HCT116 (cell line): ENCODE results near the gene CHURC1. TPM values are rescaled to one million over a fixed set of nuclear protein-coding genes. Genes with fewer than 3 reads are reported as not detected.

Source experiments
- ATAC-seq: fragments of 200-7000 bp; cut with Tn5 transposase; 2 replicates; pipeline ENCODE4 v1.9.1; 2020; ENCODE audit warnings: mild to moderate bottlenecking, moderate library complexity
- BruUV-seq: library from RNA; stranded (reverse); fragments of 400-500 nt; replicated peaks from 2 replicates; lab custom pipeline; 2021; lab: Mats Ljungman, UMichigan
- CTCF ChIA-PET: fragments of 300-600 bp; sonication (Branson Sonifier 250); formaldehyde crosslinking; loops from one replicate; lab custom pipeline; 2021; ENCODE audit warnings: antibody characterized with exemption; lab: Charles Lee
- POLR2A ChIA-PET: fragments of 300-600, 350-600 bp; sonication (Branson Sonifier 250); formaldehyde crosslinking; loops from one replicate; lab custom pipeline; 2021; ENCODE audit warnings: antibody characterized with exemption; lab: Charles Lee
- RAD21 ChIA-PET, 2 experiments: fragments of 300-600 bp; sonication (Branson Sonifier 250); formaldehyde crosslinking; loops; one replicate each; lab custom pipeline; 2023; ENCODE audit warnings: low total read pairs in 2 of 2; ENCODE audit not compliant: uncharacterized antibody in 2 of 2, unreplicated experiment in 2 of 2, low non-redundant PET in 1 of 2; lab: Charles Lee
- DNase-seq: peaks from one replicate; pipeline ENCODE4 v3.0.0-alpha.2; 2010; ENCODE audit warnings: low read depth, low spot score
- H2AFZ ChIP-seq: fragments of 200-600 bp; shearing (Covaris generic), sonication (generic); 2 replicates; pipeline ENCODE4 v1.6.1; 2017; ENCODE audit warnings: low read depth, mixed run types, mixed read lengths, antibody characterized with exemption, low read length; ENCODE audit not compliant: poor library complexity, severe bottlenecking
- H3K27ac ChIP-seq: 2 replicates; pipeline ENCODE4 v1.5.1; 2012; ENCODE audit warnings: low read depth, low read length
- H3K27me3 ChIP-seq: fragments of 200-600 bp; sonication (generic); 2 replicates; pipeline ENCODE4 v1.6.1; 2016; ENCODE audit warnings: mixed run types, low read length, mixed read lengths; ENCODE audit not compliant: insufficient read depth
- H3K36me3 ChIP-seq, 2 experiments: fragments of 200-500 bp in 1 of 2; fragments of 200-600 bp in 1 of 2; sonication (Bioruptor generic) in 1 of 2; sonication (generic) in 1 of 2; 2 replicates each; pipeline versions ENCODE4 v1.5.1 to v1.6.1; 2014 to 2016; ENCODE audit warnings: low read length in 2 of 2, inconsistent platforms in 1 of 2, mixed read lengths in 1 of 2, mixed run types in 1 of 2; ENCODE audit not compliant: insufficient read depth in 2 of 2, control insufficient read depth in 1 of 2
- H3K4me1 ChIP-seq, 2 experiments: fragments of 200-600 bp in 1 of 2; sonication (generic) in 1 of 2; 2 replicates each; pipeline versions ENCODE4 v1.5.1 to v1.6.1; 2012 to 2017; ENCODE audit warnings: low read length in 2 of 2, inconsistent platforms in 1 of 2, mild to moderate bottlenecking in 1 of 2, mixed read lengths in 1 of 2, mixed run types in 1 of 2, moderate library complexity in 1 of 2; ENCODE audit not compliant: insufficient read depth in 2 of 2, control insufficient read depth in 1 of 2
- H3K4me2 ChIP-seq: fragments of 200-600 bp; sonication (generic); 2 replicates; pipeline ENCODE4 v1.6.1; 2017; ENCODE audit warnings: mixed run types, low read length, mixed read lengths
- H3K4me3 ChIP-seq, 2 experiments: fragments of 200-600 bp in 1 of 2; sonication (generic) in 1 of 2; replicated peaks in 1 of 2; 2 replicates each; pipeline ENCODE4 v1.5.1; 2011 to 2016; ENCODE audit warnings: low read length in 2 of 2, control low read depth in 1 of 2, low read depth in 1 of 2, mild to moderate bottlenecking in 1 of 2, mixed read lengths in 1 of 2, mixed run types in 1 of 2
- H3K79me2 ChIP-seq: fragments of 200-600 bp; sonication (generic); 2 replicates; pipeline ENCODE4 v1.6.1; 2017; ENCODE audit warnings: mild to moderate bottlenecking, mixed run types, low read length, moderate library complexity, mixed read lengths; ENCODE audit not compliant: insufficient read depth
- H3K9ac ChIP-seq: fragments of 200-600 bp; sonication (generic); 2 replicates; pipeline ENCODE4 v1.6.1; 2016; ENCODE audit warnings: low read length, mixed read lengths
- H3K9me2 ChIP-seq: fragments of 200-600 bp; sonication (generic), shearing (Covaris generic); 2 replicates; pipeline ENCODE4 v1.6.1; 2017; ENCODE audit warnings: mixed run types, mild to moderate bottlenecking, moderate library complexity; ENCODE audit not compliant: insufficient read depth
- H3K9me3 ChIP-seq, 2 experiments: fragments of 200-500 bp in 1 of 2; fragments of 200-600 bp in 1 of 2; sonication (Bioruptor generic) in 1 of 2; sonication (generic) in 1 of 2; 2 replicates each; pipeline ENCODE4 v1.6.1; 2014 to 2017; ENCODE audit warnings: low read length in 2 of 2, mixed read lengths in 2 of 2, inconsistent platforms in 1 of 2, low read depth in 1 of 2, mild to moderate bottlenecking in 1 of 2, mixed run types in 1 of 2, moderate library complexity in 1 of 2; ENCODE audit not compliant: control insufficient read depth in 1 of 2, insufficient read depth in 1 of 2
- H4K20me1 ChIP-seq: fragments of 200-600 bp; sonication (generic), shearing (Covaris generic); 2 replicates; pipeline ENCODE4 v1.6.1; 2017; ENCODE audit warnings: mixed run types, mild to moderate bottlenecking, moderate library complexity; ENCODE audit not compliant: insufficient read depth
- ELF1 ChIP-seq: IDR thresholded peaks from 2 replicates; pipeline ENCODE4 v1.6.1; 2012; ENCODE audit warnings: low read depth, borderline replicate concordance
- EZH2phosphoT487 ChIP-seq: fragments of 200-600 bp; IDR thresholded peaks from 2 replicates; pipeline ENCODE4 v1.6.1; 2018; ENCODE audit warnings: antibody characterized with exemption, borderline replicate concordance
- FOSL1 ChIP-seq: IDR thresholded peaks from 2 replicates; pipeline ENCODE4 v1.6.1; 2012; ENCODE audit warnings: low read depth
- POLR2A ChIP-seq: IDR thresholded peaks from 2 replicates; pipeline ENCODE4 v1.7.0; 2011; ENCODE audit warnings: borderline replicate concordance; ENCODE audit not compliant: insufficient read depth, insufficient read length; ENCODE audit errors: extremely low read depth
- REST ChIP-seq: IDR thresholded peaks from 2 replicates; pipeline ENCODE4 v1.6.1; 2012; ENCODE audit warnings: low read depth
- SP1 ChIP-seq: IDR thresholded peaks from 2 replicates; pipeline ENCODE4 v1.6.1; 2012; ENCODE audit warnings: low read depth
- SRF ChIP-seq: IDR thresholded peaks from 2 replicates; pipeline ENCODE4 v1.6.1; 2012; ENCODE audit warnings: low read depth
- ZFX ChIP-seq: fragments of 450-650 bp; IDR thresholded peaks from 2 replicates; pipeline ENCODE4 v1.6.1; 2017
- ZNF274 ChIP-seq: fragments of 200-500 bp; sonication (Bioruptor generic); IDR thresholded peaks from 2 replicates; pipeline ENCODE4 v1.6.1; 2014; ENCODE audit warnings: mild to moderate bottlenecking, low read depth, low read length, inconsistent platforms
- intact Hi-C: fragments of 100-400 bp; cut with micrococcal nuclease; formaldehyde crosslinking; loops from 2 replicates; pipeline ENCODE4 v1.10.0; 2022
- total RNA-seq: library from RNA; stranded (reverse); gene quantifications from one replicate; pipeline ENCODE4 v1.2.1, GENCODE V29; 2021; ENCODE audit not compliant: unreplicated experiment
- TF ChIP-seq, protein P1 (sequence below), 3 experiments: fragments of 200-600 bp in 1 of 3; sonication (generic) in 1 of 3; IDR thresholded peaks in 2 of 3; conservative IDR thresholded peaks in 1 of 3; 2 replicates each; pipeline ENCODE4 v1.5.1; 2012 to 2017; ENCODE audit warnings: low read depth in 2 of 3, low read length in 2 of 3, antibody characterized with exemption in 1 of 3, borderline replicate concordance in 1 of 3, control low read depth in 1 of 3, mild to moderate bottlenecking in 1 of 3, mixed read lengths in 1 of 3, mixed run types in 1 of 3, moderate library complexity in 1 of 3; ENCODE audit not compliant: insufficient read depth in 1 of 3

The CHURC1 gene
- total RNA-seq, 1 experiment from 2014 or later: 47.5 TPM

GRCh38 chr14:64951724-64952123 lies 37.5 kb downstream of the CHURC1 start:
- TF ChIP-seq ZFX (no peak), POLR2A (no peak), SP1 (no peak), ELF1 (no peak), ZNF274 (no peak), EZH2phosphoT487 (no peak)
- BruUV-seq: no TSS peak
- intact Hi-C loops: no loop called here
- RAD21 ChIA-PET: no interaction called here
- Histone ChIP-seq H3K4me2 (no peak overlapping the region), H4K20me1 (no peaks in the 10 kb centered on the region), H3K27ac (no peak overlapping the region), H3K9me3 (no peaks in the 10 kb centered on the region), H3K4me1 (no peaks in the 10 kb centered on the region), H3K79me2 (no peaks in the 10 kb centered on the region), H2AFZ (no peak overlapping the region), H3K9me2 (no peaks in the 10 kb centered on the region), H3K27me3 (no peaks in the 10 kb centered on the region), H3K4me3 (no peak overlapping the region), H3K36me3 (no peaks in the 10 kb centered on the region), H3K9ac (no peak overlapping the region)
- ATAC-seq (no peak), DNase-seq (no peak)
- CTCF ChIA-PET: no interaction called here
- POLR2A ChIA-PET: no interaction called here

DNA sequence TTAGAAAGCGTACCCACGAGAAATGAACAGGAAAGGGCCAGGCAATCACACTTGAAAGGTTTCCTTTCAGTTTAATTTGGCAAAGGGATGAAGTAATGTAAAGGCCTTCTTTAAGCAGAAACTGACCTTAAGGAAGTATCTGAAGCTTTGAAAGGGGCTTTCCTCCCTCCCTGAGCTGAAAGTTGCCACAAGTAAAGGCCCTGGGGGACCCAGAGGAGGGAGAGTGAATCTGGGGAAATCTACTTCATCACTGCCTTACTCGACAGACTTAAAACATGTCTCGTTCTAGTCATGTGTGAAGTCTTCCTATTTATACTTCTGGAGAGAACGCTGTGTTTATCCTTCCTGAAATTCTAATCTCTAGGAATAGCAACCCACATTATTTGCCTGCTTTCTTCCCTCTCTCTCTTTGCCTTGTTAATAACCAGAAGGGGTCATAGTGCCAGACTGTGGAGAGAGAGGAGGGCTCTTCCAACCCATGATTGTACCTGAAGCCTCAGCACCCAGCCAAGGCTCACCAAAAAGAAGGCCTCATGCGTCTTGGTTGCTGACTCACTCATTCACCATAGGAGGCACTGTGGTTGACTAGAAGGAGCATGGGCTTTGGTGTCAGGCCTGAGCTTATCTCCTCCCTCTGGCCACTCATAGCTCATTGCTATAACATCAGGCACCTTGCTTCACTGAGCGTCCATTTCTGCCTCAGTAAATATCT lies 38.5 kb downstream of the CHURC1 start:
- Histone ChIP-seq H4K20me1 (no peaks in the 10 kb centered on the region), H3K4me1 (no peaks in the 10 kb centered on the region), H3K4me3 (no peak overlapping the region), H3K9me2 (no peaks in the 10 kb centered on the region), H3K27me3 (no peaks in the 10 kb centered on the region), H3K27ac (no peak overlapping the region), H3K36me3 (no peaks in the 10 kb centered on the region), H3K9ac (no peak overlapping the region), H3K4me2 (no peak overlapping the region), H3K9me3 (no peaks in the 10 kb centered on the region), H2AFZ (no peak overlapping the region), H3K79me2 (no peaks in the 10 kb centered on the region)
- DNase-seq (no peak), ATAC-seq (peak; percentile 76)
- RAD21 ChIA-PET: no interaction called here
- POLR2A ChIA-PET: no interaction called here
- no TSS peak for BruUV-seq
- TF ChIP-seq, protein P1, sequence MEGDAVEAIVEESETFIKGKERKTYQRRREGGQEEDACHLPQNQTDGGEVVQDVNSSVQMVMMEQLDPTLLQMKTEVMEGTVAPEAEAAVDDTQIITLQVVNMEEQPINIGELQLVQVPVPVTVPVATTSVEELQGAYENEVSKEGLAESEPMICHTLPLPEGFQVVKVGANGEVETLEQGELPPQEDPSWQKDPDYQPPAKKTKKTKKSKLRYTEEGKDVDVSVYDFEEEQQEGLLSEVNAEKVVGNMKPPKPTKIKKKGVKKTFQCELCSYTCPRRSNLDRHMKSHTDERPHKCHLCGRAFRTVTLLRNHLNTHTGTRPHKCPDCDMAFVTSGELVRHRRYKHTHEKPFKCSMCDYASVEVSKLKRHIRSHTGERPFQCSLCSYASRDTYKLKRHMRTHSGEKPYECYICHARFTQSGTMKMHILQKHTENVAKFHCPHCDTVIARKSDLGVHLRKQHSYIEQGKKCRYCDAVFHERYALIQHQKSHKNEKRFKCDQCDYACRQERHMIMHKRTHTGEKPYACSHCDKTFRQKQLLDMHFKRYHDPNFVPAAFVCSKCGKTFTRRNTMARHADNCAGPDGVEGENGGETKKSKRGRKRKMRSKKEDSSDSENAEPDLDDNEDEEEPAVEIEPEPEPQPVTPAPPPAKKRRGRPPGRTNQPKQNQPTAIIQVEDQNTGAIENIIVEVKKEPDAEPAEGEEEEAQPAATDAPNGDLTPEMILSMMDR (IDR thresholded peaks at IDR 0.05 in 2 of 3, conservative IDR thresholded peaks at IDR 0.05 in 1 of 3; ENCODE audit: borderline replicate concordance in 1 of 3, insufficient read depth in 1 of 3, low read depth in 2 of 3, low read length in 2 of 3): peak in 2 of 3 experiments; percentile 12 to 17; a peak in 2 of 6 replicates
- TF ChIP-seq ZNF274 (no peak), SRF (no peak), FOSL1 (no peak), REST (no peak)
- CTCF ChIA-PET: interaction anchor here (1.1 to 1.2 kb wide), 2 partner anchors 9 kb away, joined by 3 read pairs; no protein-coding TSS in a partner anchor
- intact Hi-C loops: no loop called here
